SKM-1 treated with dmso at 0.1 percent for 144 hours (cell line): ENCODE results near the gene LAIR1.
"Not testable (repeated sequence)": the region's sequence is repeated elsewhere in the genome, so short reads cannot be mapped to it uniquely, and the experiment has no call there.

Experiments
- DNase-seq: peaks from one replicate; lab custom pipeline; 2025; ENCODE audit not compliant: unreplicated experiment; lab: John Stamatoyannopoulos, UW

Gene LAIR1

DNA sequence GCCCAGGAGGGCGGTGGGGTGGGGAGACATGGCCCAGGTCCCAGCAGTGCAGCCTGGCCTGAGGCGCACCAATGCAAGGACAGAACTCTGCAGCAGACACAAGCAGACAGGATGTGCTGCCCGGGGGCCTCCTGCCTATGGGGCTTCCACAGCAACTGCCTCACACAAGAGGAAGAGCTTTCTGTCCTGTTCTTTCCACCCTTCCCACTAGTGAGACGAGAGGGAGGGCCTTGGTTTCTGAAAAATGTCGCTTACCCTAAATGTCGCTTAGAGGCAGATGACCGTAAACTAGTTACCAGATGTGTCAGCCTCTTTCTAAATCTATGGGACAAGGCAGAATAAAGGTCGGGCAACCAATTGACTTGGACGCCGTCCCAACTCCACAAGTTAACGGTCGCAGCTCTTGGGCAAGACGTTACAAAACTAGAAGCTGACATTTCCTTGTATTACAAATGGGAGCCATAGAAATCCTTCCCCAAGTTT, at the start of gene LAIR1:
Gene LAIR1, minus strand, starts transcription at position 157 of the 483 bp plus-strand sequence. Its CDS starts 127 bp downstream, at position 30.
- peak; percentile 79 for DNase-seq

DNA sequence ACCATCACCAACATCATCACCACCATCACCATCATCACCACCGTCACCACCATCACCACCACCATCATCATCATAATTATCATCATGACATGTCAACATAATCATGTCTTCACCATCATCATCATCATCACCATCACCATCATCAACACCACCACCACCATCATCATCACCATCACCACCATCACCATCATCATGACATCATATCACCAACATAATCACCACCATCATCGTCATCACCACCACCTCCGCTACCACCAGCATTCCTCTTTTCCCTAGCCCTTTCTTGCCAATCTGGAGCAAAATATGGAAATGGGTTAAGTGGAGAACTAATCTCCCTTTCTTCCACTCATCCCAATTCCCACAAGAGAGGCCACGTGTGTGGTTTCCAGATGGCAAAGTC, 49.4 kb upstream of the LAIR1 start:
- no peak for DNase-seq

- DNase-seq, result no peak
Measured at GRCh38 chr19:54412877-54413276, 48.1 kb upstream of the LAIR1 start.

- no peak for DNase-seq
Measured at GRCh38 chr19:54411033-54411432, 46.3 kb upstream of the LAIR1 start.

DNA sequence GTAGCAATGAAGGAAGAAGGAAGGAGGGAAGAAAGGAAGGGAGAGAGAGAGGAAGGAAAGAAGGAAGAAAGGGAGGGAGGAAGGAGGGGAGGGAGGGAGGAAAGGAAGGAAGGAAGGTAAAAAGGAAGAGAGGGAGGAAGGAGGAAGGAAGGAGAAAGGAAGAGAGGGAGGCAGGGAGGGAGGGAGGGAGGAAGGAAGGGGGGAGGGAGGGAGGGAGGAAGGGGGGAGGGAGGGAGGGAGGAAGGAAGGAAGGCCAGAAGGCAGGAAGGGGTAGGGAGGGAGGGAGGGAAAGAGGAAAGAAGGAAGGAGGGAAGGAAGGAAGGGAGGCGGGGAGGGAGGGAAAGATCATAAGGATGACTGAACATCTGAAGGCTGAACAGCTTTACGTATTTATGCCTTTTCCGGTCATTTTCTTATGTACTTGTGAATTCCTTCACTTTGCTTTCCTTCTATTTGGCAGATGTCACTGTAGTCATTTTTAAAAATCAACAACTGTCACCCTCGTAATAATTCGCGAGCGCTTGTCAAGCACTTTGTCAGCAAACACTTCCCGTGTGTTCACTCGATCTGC, 43.8 kb upstream of the LAIR1 start:
- DNase-seq, result no peak

DNA sequence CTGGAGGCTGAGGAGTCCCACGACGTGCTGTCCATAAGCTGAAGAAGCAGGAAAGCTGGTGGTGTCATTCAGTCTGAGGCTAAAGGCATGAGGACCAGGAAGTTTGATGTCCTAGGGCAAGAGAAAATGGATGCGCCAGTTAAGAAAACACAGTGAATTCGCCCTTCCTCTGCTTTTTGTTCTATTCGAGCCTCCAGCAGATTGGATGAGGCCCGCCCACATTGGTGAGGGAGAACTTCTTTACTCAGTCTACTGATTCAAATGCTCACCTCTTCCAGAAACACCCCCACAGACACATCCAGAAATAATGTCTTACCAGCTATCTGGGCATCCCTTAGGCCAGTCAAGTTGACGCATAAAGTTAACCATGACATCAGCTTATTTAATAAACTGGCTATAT, 43.0 kb upstream of the LAIR1 start:
- no peak for DNase-seq

DNA sequence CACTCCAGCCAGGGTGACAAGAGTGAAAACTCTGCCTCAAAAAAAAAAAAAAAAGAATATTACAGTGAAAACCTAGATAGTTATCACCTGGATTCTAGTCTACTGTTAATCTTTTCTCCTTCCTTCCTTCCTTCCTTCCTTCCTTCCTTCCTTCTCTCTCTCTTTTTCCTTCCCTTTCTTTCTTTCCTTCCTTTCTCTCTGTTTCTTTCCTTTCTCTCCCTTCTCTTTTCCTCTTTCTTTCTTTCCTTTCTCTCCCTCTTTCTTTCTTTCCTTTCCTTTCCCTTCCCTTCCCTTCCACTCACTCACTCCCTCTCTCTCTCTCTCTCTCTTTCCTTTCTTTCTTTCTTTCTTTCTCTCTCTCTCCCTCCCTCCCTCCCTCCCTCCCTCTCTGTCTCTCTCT, 40.9 kb upstream of the LAIR1 start:
- no peak for DNase-seq

GRCh38 chr19:54403054-54403453, 38.3 kb upstream of the LAIR1 start:
- no peak for DNase-seq

DNA sequence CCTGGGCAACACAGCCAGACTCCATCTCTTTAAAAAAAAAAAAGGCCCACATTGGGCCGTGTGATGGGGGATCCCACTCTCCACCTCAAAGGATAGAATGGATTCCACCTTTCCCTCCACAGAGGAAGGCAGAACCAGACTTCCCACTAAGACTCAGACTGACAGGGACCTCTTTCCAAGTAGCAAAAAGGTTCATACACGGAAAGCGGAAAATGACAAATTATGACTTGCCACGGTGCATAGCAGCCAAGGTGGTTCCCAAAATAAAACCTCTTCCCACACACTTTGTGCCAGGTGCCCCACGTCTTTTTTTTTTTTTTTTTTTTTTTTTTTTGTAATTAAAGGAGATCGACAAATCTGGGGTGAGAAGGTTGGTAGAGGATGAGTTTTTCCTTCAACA, 36.2 kb upstream of the LAIR1 start:
- no peak for DNase-seq

- no peak for DNase-seq
Measured at GRCh38 chr19:54399189-54399588, 34.5 kb upstream of the LAIR1 start.

GRCh38 chr19:54395685-54396084, 31.0 kb upstream of the LAIR1 start:
- no peak for DNase-seq

DNA sequence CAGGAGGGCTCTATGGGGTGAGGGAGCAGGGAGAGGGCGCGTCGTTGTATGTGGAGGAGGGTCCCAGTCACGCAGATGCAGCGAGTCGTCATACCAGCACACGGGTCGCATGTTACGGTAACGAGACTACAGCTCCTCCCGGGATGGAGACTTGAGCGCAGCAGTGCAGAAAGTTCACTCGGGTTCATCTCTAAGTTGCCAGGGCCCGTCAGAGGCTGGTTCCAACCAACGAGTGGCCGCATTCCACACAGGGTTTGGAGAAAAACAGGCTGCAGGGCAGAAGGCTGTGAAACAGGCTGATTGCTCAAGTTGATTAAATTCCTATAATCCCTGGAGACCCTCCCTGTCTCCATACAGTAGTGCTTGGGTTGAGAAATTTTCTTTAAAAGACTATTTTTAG, 28.6 kb upstream of the LAIR1 start:
- DNase-seq, result no peak

GRCh38 chr19:54392105-54392504, 27.4 kb upstream of the LAIR1 start:
- no peak for DNase-seq

DNA sequence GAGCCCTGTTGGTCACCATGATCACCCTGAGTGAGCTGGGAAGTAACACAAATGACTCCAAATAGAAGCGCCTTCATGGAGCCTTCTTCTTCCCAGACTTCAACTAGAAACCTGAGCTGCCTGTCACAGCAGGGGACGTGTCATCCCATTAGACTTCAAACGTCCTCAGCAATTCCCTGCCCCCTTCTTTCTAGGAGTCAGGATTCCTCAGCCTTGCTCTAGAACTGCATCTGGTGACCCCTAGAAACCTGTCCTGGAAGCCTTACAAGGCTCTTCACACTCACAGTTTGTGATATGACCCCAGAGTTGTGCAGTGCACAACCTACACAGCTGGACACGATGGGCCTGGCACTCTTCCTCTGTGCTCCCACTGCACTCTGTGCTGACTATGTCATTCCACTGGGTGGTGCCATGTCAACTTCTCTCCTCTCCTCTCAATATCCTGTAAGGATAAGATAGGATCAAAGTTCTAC, 26.9 kb upstream of the LAIR1 start:
- DNase-seq, result no peak

GRCh38 chr19:54390942-54391577, 26.3 kb upstream of the LAIR1 start:
- no peak for DNase-seq

GRCh38 chr19:54389553-54389952, 24.8 kb upstream of the LAIR1 start:
- DNase-seq, result peak; percentile 28

- no peak for DNase-seq
Measured at GRCh38 chr19:54388802-54389139, 24.0 kb upstream of the LAIR1 start.

- DNase-seq, result peak; percentile 32
Measured at GRCh38 chr19:54387991-54388801, 23.5 kb upstream of the LAIR1 start.

GRCh38 chr19:54383330-54383729, 18.6 kb upstream of the LAIR1 start:
- no peak for DNase-seq

DNA sequence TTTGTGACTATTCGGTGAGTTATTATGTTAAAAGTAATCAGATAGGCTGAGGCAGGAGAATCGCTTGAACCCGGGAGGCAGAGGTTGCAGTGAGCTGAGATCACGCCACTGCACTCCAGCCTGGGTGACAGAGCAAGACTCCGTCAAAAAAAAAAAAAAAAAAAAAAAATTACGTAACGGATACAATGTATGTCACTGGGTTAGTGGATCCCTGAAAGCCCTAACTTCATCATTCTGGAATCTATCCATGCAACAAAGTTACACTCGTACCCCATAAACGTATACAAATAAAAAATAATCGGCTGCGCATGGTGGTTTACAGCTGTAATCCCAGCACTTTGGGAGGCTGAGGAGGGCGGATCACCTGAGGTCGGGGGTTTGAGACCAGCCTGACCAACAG, 17.3 kb upstream of the LAIR1 start:
- DNase-seq, result not testable (repeated sequence)

DNA sequence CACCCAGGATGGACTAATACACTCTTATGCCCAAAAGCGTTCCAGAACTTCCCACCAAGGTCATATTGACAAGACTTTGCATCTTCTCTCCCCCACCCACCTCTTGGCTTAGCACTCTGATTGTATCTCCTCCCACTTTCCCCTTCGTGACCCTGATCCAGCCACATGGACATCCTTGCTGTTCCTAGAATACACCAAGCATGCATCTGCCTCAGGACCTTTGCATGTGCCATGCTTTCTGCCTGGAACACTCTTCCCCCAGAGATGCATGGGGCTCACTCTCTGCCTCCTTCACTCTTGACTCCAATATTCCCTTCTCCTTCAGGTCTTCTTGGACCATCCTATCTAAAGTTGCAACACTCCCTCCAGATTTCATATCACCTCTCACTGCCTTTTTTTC, 16.2 kb upstream of the LAIR1 start:
- no peak for DNase-seq

DNA sequence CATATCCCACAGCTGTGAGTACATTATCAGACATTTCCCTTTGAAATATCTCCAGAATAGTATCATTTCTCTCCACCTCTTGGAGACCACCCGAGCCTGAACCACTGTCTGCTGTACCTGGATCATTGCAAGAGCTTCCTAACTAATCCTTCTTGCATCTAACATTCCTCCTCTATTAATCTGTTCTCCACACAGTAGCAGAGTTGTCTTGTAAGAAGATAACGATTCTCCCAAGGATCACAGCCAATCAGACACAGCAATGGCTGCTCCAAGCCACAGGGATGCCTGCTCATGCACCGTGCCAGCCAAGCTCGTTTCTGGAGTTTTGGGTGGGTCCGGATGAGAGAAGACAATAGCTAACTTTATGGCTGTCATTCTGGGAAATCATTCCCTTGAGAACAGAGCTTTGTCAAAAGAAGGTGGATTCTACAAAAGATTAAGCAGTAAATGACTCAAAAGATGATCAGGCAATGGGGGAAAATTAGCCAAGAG, 14.5 kb upstream of the LAIR1 start:
- DNase-seq, result no peak
